Measurements from ENCODE around the gene MSRB3. TPM values are rescaled to one million over a fixed set of nuclear protein-coding genes. Genes with fewer than 3 reads are reported as not detected.

Gene MSRB3
- total and polyA plus RNA-seq, 4 donors, result 1.0 to 5.2 (median 3.1) TPM

DNA sequence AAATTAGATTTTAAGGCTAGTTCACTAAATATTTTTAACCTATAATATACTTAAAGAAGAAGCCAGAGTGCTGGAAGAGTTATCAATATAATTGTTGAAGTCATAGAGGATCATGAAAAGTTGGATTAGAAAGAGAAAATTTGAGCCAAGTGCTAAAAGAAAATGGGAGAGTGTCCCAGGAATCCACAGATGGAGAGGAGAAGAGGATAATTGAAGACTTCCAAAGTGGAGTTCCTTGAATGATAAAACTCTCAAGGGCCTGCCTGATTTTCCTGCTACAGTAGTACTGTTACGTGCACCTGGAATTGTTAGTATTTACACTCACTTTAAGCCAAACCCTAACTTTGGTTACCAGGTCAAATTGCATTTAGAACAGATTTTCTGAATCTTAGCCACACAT, 113.2 kb downstream of the MSRB3 start (continued):
- no peak for TF ChIP-seq EGR1 (IDR thresholded peaks at IDR 0.05; ENCODE audit: low read depth in 2 of 2)
- TF ChIP-seq, protein P1, sequence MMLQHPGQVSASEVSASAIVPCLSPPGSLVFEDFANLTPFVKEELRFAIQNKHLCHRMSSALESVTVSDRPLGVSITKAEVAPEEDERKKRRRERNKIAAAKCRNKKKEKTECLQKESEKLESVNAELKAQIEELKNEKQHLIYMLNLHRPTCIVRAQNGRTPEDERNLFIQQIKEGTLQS (IDR thresholded peaks at IDR 0.05), result no peak
- TF ChIP-seq YY1 (IDR thresholded peaks at IDR 0.05), result no peak

DNA sequence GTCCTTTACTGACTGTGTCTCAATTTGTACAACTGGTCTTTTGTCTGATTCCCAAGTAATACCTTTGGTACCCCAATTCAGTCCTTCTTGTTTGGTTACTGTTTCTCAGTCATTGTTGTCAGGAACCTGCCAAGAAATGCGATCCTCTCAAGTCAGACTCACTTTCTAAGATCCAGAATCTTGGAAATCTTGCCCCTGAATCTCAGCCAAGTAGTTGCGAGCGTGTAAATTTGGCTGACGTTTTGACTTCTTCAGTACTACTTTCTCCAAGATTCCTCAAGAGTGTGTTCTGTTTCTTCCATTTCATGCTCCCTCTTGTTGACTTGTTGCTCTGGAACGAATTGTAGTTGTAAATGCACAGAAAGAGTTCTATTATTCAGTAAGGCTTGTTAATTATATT, 114.0 kb downstream of the MSRB3 start:
- Histone ChIP-seq H3K9ac (ENCODE audit: low read depth in 1 of 2, low read length in 2 of 2) (no peak overlapping the region), H3K27me3 (ENCODE audit: control insufficient read depth in 4 of 4, insufficient read depth in 4 of 4, low read length in 3 of 4) (no peaks in the 10 kb centered on the region), H3K9me3 (ENCODE audit: control insufficient read depth in 4 of 4, low read length in 3 of 4) (peaks cover 0 to 6% (median 2%) of the 10 kb centered on the region in 4 donors), H3K4me1 (ENCODE audit: control insufficient read depth in 4 of 4, insufficient read depth in 4 of 4, low read length in 3 of 4) (no peaks in the 10 kb centered on the region), H3K27ac (ENCODE audit: low read depth in 1 of 2, low read length in 2 of 2) (no peak overlapping the region), H3K36me3 (ENCODE audit: control insufficient read depth in 4 of 4, insufficient read depth in 3 of 4, low read depth in 1 of 4, low read length in 3 of 4) (no peaks in the 10 kb centered on the region), H3K4me3 (ENCODE audit: low read depth in 1 of 3, low read length in 3 of 3) (no peak overlapping the region)
- TF ChIP-seq, protein P2, sequence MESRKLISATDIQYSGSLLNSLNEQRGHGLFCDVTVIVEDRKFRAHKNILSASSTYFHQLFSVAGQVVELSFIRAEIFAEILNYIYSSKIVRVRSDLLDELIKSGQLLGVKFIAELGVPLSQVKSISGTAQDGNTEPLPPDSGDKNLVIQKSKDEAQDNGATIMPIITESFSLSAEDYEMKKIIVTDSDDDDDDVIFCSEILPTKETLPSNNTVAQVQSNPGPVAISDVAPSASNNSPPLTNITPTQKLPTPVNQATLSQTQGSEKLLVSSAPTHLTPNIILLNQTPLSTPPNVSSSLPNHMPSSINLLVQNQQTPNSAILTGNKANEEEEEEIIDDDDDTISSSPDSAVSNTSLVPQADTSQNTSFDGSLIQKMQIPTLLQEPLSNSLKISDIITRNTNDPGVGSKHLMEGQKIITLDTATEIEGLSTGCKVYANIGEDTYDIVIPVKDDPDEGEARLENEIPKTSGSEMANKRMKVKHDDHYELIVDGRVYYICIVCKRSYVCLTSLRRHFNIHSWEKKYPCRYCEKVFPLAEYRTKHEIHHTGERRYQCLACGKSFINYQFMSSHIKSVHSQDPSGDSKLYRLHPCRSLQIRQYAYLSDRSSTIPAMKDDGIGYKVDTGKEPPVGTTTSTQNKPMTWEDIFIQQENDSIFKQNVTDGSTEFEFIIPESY (IDR thresholded peaks at IDR 0.05), result no peak
- TF ChIP-seq FOXA2 (IDR thresholded peaks at IDR 0.05), result no peak
- TF ChIP-seq, protein P3, sequence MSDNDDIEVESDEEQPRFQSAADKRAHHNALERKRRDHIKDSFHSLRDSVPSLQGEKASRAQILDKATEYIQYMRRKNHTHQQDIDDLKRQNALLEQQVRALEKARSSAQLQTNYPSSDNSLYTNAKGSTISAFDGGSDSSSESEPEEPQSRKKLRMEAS (IDR thresholded peaks at IDR 0.05), result no peak
- DNase-seq (ENCODE audit: low spot score), result no peak
- WGBS, result 83% methylated on average over 5 of the region's 5 CpGs

DNA sequence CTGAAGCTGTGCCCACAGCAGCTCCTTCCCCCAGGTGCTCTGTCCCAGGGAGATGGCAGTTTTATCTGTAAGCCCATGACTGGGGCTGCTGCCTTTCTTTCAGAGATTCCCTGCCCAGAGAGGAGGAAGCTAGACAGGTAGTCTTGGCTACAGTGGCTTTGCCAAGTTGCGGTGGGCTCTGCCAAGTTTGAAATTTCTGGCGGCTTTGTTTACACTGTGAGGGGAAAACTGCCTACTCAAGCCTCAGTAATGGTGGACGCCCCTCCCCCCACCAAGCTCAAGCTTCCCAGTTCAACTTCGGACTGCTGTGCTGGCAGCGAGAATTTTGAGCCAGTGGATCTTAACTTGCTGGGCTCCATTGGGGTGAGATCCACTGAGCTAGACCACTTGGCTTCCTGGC, 124.7 kb downstream of the MSRB3 start:
- TF ChIP-seq HNF4G (IDR thresholded peaks at IDR 0.05) (no peak), RXRA (IDR thresholded peaks at IDR 0.05) (no peak), NR2F2 (IDR thresholded peaks at IDR 0.05) (no peak), RAD21 (IDR thresholded peaks at IDR 0.05) (no peak), EGR1 (IDR thresholded peaks at IDR 0.05; ENCODE audit: low read depth in 2 of 2) (no peak), SP1 (IDR thresholded peaks at IDR 0.05) (no peak), JUND (IDR thresholded peaks at IDR 0.05) (no peak), FOXA2 (IDR thresholded peaks at IDR 0.05) (no peak)
- TF ChIP-seq, protein P1 (IDR thresholded peaks at IDR 0.05), result no peak
- TF ChIP-seq, protein P4, sequence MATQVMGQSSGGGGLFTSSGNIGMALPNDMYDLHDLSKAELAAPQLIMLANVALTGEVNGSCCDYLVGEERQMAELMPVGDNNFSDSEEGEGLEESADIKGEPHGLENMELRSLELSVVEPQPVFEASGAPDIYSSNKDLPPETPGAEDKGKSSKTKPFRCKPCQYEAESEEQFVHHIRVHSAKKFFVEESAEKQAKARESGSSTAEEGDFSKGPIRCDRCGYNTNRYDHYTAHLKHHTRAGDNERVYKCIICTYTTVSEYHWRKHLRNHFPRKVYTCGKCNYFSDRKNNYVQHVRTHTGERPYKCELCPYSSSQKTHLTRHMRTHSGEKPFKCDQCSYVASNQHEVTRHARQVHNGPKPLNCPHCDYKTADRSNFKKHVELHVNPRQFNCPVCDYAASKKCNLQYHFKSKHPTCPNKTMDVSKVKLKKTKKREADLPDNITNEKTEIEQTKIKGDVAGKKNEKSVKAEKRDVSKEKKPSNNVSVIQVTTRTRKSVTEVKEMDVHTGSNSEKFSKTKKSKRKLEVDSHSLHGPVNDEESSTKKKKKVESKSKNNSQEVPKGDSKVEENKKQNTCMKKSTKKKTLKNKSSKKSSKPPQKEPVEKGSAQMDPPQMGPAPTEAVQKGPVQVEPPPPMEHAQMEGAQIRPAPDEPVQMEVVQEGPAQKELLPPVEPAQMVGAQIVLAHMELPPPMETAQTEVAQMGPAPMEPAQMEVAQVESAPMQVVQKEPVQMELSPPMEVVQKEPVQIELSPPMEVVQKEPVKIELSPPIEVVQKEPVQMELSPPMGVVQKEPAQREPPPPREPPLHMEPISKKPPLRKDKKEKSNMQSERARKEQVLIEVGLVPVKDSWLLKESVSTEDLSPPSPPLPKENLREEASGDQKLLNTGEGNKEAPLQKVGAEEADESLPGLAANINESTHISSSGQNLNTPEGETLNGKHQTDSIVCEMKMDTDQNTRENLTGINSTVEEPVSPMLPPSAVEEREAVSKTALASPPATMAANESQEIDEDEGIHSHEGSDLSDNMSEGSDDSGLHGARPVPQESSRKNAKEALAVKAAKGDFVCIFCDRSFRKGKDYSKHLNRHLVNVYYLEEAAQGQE (IDR thresholded peaks at IDR 0.05), result no peak
- WGBS, result 72% methylated on average over 5 of the region's 5 CpGs
- H3K4me3 ChIP-seq (ENCODE audit: low read depth in 1 of 3, low read length in 3 of 3), result no peak overlapping the region
- no peaks in the 10 kb centered on the region for H3K27me3 ChIP-seq (ENCODE audit: control insufficient read depth in 4 of 4, insufficient read depth in 4 of 4, low read length in 3 of 4)
- H3K9me3 ChIP-seq (ENCODE audit: control insufficient read depth in 4 of 4, low read length in 3 of 4), result no peaks in the 10 kb centered on the region
- H3K27ac ChIP-seq (ENCODE audit: low read depth in 1 of 2, low read length in 2 of 2), result no peak overlapping the region
- H3K4me1 ChIP-seq (ENCODE audit: control insufficient read depth in 4 of 4, insufficient read depth in 4 of 4, low read length in 3 of 4), result no peaks in the 10 kb centered on the region
- no peaks in the 10 kb centered on the region for H3K36me3 ChIP-seq (ENCODE audit: control insufficient read depth in 4 of 4, insufficient read depth in 3 of 4, low read depth in 1 of 4, low read length in 3 of 4)
- no peak overlapping the region for H3K9ac ChIP-seq (ENCODE audit: low read depth in 1 of 2, low read length in 2 of 2)
- no peak for DNase-seq (ENCODE audit: low spot score)

Data from liver (tissue), 9 donors.